ENCODE results near the gene TAF7L. TPM values are rescaled to one million over a fixed set of nuclear protein-coding genes. Genes with fewer than 3 reads are reported as not detected.

Gene TAF7L
- polyA plus RNA-seq, 1 donor (not counting 4 experiments of a cell fraction or from before 2014, with no cell fraction given) = 0.13 TPM

DNA sequence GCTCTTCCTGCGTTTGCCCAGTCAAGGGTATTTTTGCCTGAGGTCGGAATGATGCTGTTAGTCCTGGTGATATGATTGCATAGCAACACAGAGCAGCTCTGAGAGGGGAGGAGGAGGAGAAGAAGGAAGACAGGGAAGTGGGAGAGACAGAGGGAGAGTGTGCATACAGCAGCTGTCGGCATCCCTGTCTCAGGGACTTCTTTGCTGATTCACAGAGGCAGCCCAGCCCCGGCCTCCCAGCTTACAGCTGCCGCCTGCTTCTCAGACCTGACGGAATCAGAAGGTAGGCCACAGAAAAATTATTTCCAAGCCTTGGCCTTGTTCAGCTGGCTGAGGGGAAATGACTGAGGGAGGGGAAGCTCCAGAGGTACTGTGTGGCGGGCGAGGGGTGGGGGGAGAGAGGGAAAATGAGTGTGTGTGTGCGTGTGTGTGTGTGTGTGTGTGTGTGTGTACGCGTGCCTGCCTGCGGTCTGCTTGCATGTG is 71.2 kb downstream of the TAF7L start:
- H3K4me3 ChIP-seq (ENCODE audit: control insufficient read depth in 2 of 3, extremely low read depth in 1 of 3, insufficient read depth in 2 of 3, low read depth in 1 of 3, low read length in 3 of 3) = no peak overlapping the region
- no peak for TF ChIP-seq EZH2 (IDR thresholded peaks at IDR 0.05; ENCODE audit: low read length)
- TF ChIP-seq, protein P1, sequence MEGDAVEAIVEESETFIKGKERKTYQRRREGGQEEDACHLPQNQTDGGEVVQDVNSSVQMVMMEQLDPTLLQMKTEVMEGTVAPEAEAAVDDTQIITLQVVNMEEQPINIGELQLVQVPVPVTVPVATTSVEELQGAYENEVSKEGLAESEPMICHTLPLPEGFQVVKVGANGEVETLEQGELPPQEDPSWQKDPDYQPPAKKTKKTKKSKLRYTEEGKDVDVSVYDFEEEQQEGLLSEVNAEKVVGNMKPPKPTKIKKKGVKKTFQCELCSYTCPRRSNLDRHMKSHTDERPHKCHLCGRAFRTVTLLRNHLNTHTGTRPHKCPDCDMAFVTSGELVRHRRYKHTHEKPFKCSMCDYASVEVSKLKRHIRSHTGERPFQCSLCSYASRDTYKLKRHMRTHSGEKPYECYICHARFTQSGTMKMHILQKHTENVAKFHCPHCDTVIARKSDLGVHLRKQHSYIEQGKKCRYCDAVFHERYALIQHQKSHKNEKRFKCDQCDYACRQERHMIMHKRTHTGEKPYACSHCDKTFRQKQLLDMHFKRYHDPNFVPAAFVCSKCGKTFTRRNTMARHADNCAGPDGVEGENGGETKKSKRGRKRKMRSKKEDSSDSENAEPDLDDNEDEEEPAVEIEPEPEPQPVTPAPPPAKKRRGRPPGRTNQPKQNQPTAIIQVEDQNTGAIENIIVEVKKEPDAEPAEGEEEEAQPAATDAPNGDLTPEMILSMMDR (optimal IDR thresholded peaks at IDR 0.05 in 1 of 3, IDR thresholded peaks at IDR 0.05 in 1 of 3, conservative IDR thresholded peaks at IDR 0.05 in 1 of 3; ENCODE audit: extremely low read depth in 1 of 3, insufficient read depth in 2 of 3, low read length in 3 of 3) = no peak
- no peak for FAIRE-seq

GRCh38 chrX:101219116-101219863 is 71.8 kb downstream of the TAF7L start, which contains the start of gene DRP2:
TSS of gene DRP2 (plus strand) at chrX:101219786. CDS start at chrX:101231648, 11,862 bp downstream.
- DNase-seq (ENCODE audit: low read depth, low spot score) = no peak
- H3K4me2 ChIP-seq (ENCODE audit: control insufficient read depth, extremely low read depth, insufficient read depth, low read depth, low read length) = no peak within 1 kb of the TSS

More for the DNA sequence above, 71.2 kb downstream of the TAF7L start:
- H2AFZ ChIP-seq (ENCODE audit: control insufficient read depth, low read length) = no peak overlapping the region
- dilution Hi-C loops (cut with MboI; ENCODE audit: extremely low pct_ligation_motif_present, low sequenced_read_pairs) = no loop called here
- H3K79me2 ChIP-seq (ENCODE audit: control insufficient read depth, insufficient read depth, low read length) = no peaks in the 10 kb centered on the region
- no peaks in the 10 kb centered on the region for H3K36me3 ChIP-seq (ENCODE audit: control insufficient read depth in 2 of 2, extremely low read depth in 1 of 2, insufficient read depth in 2 of 2, low read length in 2 of 2)
- no peaks in the 10 kb centered on the region for H3K27me3 ChIP-seq (ENCODE audit: control insufficient read depth, extremely low read depth, insufficient read depth, low read length)
- no peak overlapping the region for H3K4me2 ChIP-seq (ENCODE audit: control insufficient read depth, extremely low read depth, insufficient read depth, low read depth, low read length)
- no peaks in the 10 kb centered on the region for H3K9me1 ChIP-seq (ENCODE audit: control insufficient read depth, extremely low read depth, insufficient read depth, low read length)
- no peaks in the 10 kb centered on the region for H3K9me3 ChIP-seq (ENCODE audit: control insufficient read depth, low read depth, low read length)
- H3K4me1 ChIP-seq (ENCODE audit: control insufficient read depth, extremely low read depth, insufficient read depth, low read length) = no peaks in the 10 kb centered on the region
- H3K27ac ChIP-seq (ENCODE audit: control insufficient read depth, insufficient read depth, low read length) = no peak overlapping the region
- H3K9ac ChIP-seq (ENCODE audit: control insufficient read depth, extremely low read depth, insufficient read depth, low read length) = no peak overlapping the region
- no peak for DNase-seq (ENCODE audit: low read depth, low spot score)
- H4K20me1 ChIP-seq (ENCODE audit: control insufficient read depth, extremely low read depth, insufficient read depth, low read length) = no peaks in the 10 kb centered on the region

More at GRCh38 chrX:101219116-101219863, 71.8 kb downstream of the TAF7L start, which contains the start of gene DRP2:
- no peaks in the 10 kb centered on the region for H4K20me1 ChIP-seq (ENCODE audit: control insufficient read depth, extremely low read depth, insufficient read depth, low read length)
- H3K9ac ChIP-seq (ENCODE audit: control insufficient read depth, extremely low read depth, insufficient read depth, low read length) = no peak within 1 kb of the TSS
- no peaks in the 10 kb centered on the region for H3K9me1 ChIP-seq (ENCODE audit: control insufficient read depth, extremely low read depth, insufficient read depth, low read length)
- H2AFZ ChIP-seq (ENCODE audit: control insufficient read depth, low read length) = no peak within 1 kb of the TSS
- no peaks in the 10 kb centered on the region for H3K36me3 ChIP-seq (ENCODE audit: control insufficient read depth in 2 of 2, extremely low read depth in 1 of 2, insufficient read depth in 2 of 2, low read length in 2 of 2)
- H3K27ac ChIP-seq (ENCODE audit: control insufficient read depth, insufficient read depth, low read length) = no peak within 1 kb of the TSS
- H3K9me3 ChIP-seq (ENCODE audit: control insufficient read depth, low read depth, low read length) = no peaks in the 10 kb centered on the region
- no peak for TF ChIP-seq EZH2 (IDR thresholded peaks at IDR 0.05; ENCODE audit: low read length)
- TF ChIP-seq, protein P1 (optimal IDR thresholded peaks at IDR 0.05 in 1 of 3, IDR thresholded peaks at IDR 0.05 in 1 of 3, conservative IDR thresholded peaks at IDR 0.05 in 1 of 3; ENCODE audit: extremely low read depth in 1 of 3, insufficient read depth in 2 of 3, low read length in 3 of 3) = no peak
- no peaks in the 10 kb centered on the region for H3K27me3 ChIP-seq (ENCODE audit: control insufficient read depth, extremely low read depth, insufficient read depth, low read length)
- dilution Hi-C loops (cut with MboI; ENCODE audit: extremely low pct_ligation_motif_present, low sequenced_read_pairs) = no loop called here
- FAIRE-seq = no peak
- H3K4me3 ChIP-seq (ENCODE audit: control insufficient read depth in 2 of 3, extremely low read depth in 1 of 3, insufficient read depth in 2 of 3, low read depth in 1 of 3, low read length in 3 of 3) = no peak within 1 kb of the TSS
- H3K4me1 ChIP-seq (ENCODE audit: control insufficient read depth, extremely low read depth, insufficient read depth, low read length) = no peaks in the 10 kb centered on the region
- no peaks in the 10 kb centered on the region for H3K79me2 ChIP-seq (ENCODE audit: control insufficient read depth, insufficient read depth, low read length)

Small RNAs within 50 kb of the gene (small RNA-seq; reads per million reads assigned to genes)
- 0 reads per million in 3 experiments for gene RNU6-934P (ENCODE audit: insufficient read length in 3 of 3, low read depth in 3 of 3, low replicate concordance in 1 of 3)

Other genes starting within 250 kb of the TAF7L start
- 7.4 to 15.4 TPM (median 12.1 TPM) in 3 replicates for gene TRMT2B, start 239.2 kb downstream of the TAF7L start, polyA plus RNA-seq
- 0.03 to 0.09 TPM in 2 of 3 replicates, not detected in the other for gene TMEM35A, start 212.5 kb downstream of the TAF7L start, polyA plus RNA-seq
- gene CENPI, start 193.1 kb downstream of the TAF7L start, polyA plus RNA-seq = 2.4 to 10.5 TPM (median 5.7 TPM) in 3 replicates
- 0.02 to 0.08 TPM (median 0.05 TPM) in 3 replicates for gene DRP2, start 71.5 kb downstream of the TAF7L start, polyA plus RNA-seq
- gene TIMM8A, start 57.4 kb upstream of the TAF7L start, polyA plus RNA-seq = 12.6 to 17.0 TPM (median 14.6 TPM) in 3 replicates
- gene BTK, start 94.9 kb upstream of the TAF7L start, polyA plus RNA-seq = 0.05 to 0.42 TPM (median 0.18 TPM) in 3 replicates
- 2,220 to 2,714 TPM (median 2,266 TPM) in 3 replicates for gene RPL36A, start 99.7 kb upstream of the TAF7L start, polyA plus RNA-seq
- 38.3 to 62.1 TPM (median 59.3 TPM) in 3 replicates for gene GLA, start 116.6 kb upstream of the TAF7L start, polyA plus RNA-seq
- gene HNRNPH2, start 116.9 kb upstream of the TAF7L start, polyA plus RNA-seq = 47.9 to 73.2 TPM (median 48.4 TPM) in 3 replicates
- 0.31 to 0.37 TPM (median 0.34 TPM) in 3 replicates for gene ARMCX4, start 194.1 kb upstream of the TAF7L start, polyA plus RNA-seq